ENCODE results near the gene YIPF2. TPM values are rescaled to one million over a fixed set of nuclear protein-coding genes. Genes with fewer than 3 reads are reported as not detected.
A peak's percentile ranks its signal among the peaks of the same experiment; 100 is the strongest.
"Not testable (repeated sequence)": the region's sequence is repeated elsewhere in the genome, so short reads cannot be mapped to it uniquely, and the experiment has no call there.

YIPF2 gene
- total RNA-seq, 1 donor from 2014 or later = 51.3 TPM

DNA sequence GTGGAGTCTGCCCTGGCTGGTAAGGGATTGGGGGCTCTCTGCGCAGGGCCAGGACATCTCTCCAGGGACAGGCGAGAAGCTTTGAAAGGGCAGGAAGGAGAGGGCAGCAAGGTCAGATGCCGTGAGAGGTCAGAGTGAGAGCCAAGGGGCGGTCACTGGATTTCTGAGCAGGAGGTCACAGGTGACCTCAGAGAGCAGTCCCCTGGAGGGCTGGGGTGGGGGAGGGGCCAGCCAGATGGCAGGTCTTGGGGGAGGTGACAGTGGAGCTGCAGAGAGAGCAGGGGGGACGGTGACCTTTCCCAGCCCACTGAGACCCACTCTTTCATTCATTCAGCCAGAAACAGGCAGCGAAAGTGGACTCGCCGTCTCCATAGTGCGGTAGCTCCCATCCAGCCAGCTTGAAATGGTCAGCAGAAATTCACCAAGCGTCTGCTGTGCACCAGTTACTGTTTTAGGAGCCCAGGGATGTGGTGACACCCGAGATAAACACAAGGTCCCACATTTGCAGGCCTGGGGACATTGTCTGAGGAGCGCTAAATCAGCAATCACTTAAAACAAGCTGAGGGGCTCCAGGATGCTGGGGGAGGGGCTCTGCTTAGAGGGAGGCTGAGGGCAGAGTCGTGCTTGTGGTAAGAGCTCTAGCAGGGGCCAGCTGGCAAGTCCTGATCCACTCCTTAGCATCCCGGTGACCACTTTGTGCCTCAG lies 46.9 kb downstream of the YIPF2 start:
- H3K27ac ChIP-seq = no peak overlapping the region
- ATAC-seq (no peak), DNase-seq (no peak)
- no peaks in the 10 kb centered on the region for H3K27me3 ChIP-seq
- no peak overlapping the region for H3K4me3 ChIP-seq
- H3K36me3 ChIP-seq = no peaks in the 10 kb centered on the region
- TF ChIP-seq, protein P1, sequence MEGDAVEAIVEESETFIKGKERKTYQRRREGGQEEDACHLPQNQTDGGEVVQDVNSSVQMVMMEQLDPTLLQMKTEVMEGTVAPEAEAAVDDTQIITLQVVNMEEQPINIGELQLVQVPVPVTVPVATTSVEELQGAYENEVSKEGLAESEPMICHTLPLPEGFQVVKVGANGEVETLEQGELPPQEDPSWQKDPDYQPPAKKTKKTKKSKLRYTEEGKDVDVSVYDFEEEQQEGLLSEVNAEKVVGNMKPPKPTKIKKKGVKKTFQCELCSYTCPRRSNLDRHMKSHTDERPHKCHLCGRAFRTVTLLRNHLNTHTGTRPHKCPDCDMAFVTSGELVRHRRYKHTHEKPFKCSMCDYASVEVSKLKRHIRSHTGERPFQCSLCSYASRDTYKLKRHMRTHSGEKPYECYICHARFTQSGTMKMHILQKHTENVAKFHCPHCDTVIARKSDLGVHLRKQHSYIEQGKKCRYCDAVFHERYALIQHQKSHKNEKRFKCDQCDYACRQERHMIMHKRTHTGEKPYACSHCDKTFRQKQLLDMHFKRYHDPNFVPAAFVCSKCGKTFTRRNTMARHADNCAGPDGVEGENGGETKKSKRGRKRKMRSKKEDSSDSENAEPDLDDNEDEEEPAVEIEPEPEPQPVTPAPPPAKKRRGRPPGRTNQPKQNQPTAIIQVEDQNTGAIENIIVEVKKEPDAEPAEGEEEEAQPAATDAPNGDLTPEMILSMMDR (IDR thresholded peaks at IDR 0.05) = no peak
- intact Hi-C loops (cut with DNase I) = no loop called here
- H3K4me1 ChIP-seq = peaks cover 14% of the 10 kb centered on the region
- H3K9me3 ChIP-seq = no peaks in the 10 kb centered on the region

DNA sequence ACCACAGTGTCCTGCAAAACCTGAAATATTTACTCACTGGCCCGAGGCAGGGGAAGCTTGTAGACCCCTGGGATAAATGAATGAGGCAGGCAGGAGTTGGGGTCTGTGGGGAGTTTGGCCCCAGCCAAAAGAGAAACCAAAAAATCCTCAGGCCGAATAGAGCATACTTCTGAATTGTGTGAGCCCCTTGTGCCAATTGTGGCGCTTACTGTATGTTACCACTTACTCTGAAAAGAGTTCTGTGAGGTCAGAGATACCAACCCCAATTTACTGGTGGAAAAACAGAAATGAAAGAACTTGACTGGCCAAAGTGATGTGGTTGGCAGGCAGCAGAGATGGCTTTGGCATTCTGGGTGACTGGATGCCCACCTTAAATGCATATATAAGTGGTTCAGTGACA lies 50.2 kb downstream of the YIPF2 start:
- Histone ChIP-seq H3K4me1 (peaks cover 19% of the 10 kb centered on the region), H3K9me3 (no peaks in the 10 kb centered on the region), H3K27ac (no peak overlapping the region), H3K4me3 (no peak overlapping the region), H3K27me3 (no peaks in the 10 kb centered on the region), H3K36me3 (no peaks in the 10 kb centered on the region)
- DNase-seq (no peak), ATAC-seq (no peak)
- intact Hi-C loops (cut with DNase I) = no loop called here
- TF ChIP-seq, protein P1 (IDR thresholded peaks at IDR 0.05) = no peak

DNA sequence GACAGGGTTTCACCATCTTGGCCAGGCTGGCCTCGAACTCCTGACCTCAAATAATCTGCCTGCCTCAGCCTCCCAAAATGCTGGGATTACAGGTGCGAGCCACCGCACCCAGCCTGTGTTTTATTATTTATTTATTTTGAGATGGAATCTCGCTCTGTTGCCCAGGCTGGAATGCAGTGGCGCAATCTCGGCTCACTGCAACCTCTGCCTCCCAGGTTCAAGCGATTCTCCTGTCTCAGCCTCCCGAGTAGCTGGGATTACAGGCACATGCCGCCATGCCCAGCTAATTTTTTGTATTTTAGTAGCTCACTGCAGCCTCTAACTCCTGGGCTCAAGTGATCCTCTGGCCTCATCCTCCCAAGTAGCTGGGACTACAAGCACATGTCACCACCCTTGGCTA lies 50.8 kb downstream of the YIPF2 start:
- H3K36me3 ChIP-seq; intact Hi-C loops (cut with DNase I); H3K27me3 ChIP-seq; ATAC-seq; H3K9me3 ChIP-seq; H3K4me3 ChIP-seq; DNase-seq: not testable (repeated sequence)
- Histone ChIP-seq H3K4me1 (peaks cover 24% of the 10 kb centered on the region), H3K27ac (peak overlapping the region; percentile 7)

DNA sequence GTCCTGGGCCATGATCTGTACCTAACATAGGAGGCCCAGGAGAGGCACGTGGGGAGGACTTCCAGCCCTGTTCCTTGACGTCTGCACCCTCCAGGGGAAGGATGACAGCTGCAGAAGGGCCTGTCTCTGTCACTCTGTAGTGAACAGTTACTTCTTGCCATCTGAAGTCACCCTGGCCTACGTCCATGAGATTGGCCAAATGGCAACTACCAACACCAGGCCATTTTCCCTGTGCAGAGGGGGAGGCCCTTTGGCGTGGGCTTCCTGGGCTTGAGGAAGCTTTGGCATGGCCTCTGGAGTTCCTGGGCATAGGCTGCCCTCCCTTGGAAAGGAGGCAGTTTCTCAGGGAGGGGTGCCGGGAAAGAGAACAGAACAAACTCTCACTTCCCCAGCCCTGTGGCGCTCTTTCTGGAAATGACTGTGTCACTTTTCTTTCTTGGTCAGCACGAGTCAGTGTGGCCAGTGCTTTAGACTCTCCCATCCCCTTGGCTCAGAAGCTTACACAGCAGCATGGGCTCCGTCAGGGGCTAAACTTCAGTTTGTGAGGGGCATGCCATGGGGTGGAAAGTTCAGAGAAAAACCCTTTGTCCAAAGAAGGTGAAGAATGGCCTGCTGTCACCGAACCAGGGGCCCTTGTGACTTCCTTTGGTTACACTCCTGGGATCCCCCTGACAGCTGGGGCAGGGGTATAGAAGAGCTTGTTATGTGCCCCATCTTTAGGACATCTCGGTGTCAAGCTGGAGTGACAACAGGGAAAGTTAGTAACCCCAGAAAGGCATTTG lies 51.8 kb downstream of the YIPF2 start:
- intact Hi-C loops (cut with DNase I) = no loop called here
- Histone ChIP-seq H3K27ac (peak overlapping the region; percentile 7), H3K9me3 (no peaks in the 10 kb centered on the region), H3K27me3 (no peaks in the 10 kb centered on the region), H3K36me3 (no peaks in the 10 kb centered on the region), H3K4me1 (peaks cover 27% of the 10 kb centered on the region), H3K4me3 (no peak overlapping the region)
- no peak for DNase-seq
- peak; percentile 46 for ATAC-seq
- TF ChIP-seq, protein P1 (IDR thresholded peaks at IDR 0.05) = no peak

DNA sequence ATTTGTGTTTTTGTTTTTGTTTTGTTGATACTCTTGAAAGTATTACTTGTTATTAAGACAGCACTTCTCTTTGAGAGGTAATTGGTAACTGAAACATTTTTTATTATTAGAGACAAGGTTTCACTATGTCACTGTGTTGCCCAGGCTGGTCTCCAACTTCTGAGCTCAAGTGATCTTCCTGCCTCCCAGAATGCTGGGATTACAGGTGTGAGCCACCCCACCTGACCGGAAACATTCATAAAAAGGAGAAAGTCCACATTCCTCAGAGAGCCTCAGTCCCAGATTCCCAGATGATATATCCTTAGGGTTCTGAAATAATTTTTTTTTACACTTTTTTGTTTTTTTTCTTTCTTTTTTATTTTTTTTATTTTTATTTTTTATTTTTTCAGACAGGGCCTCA lies 54.4 kb downstream of the YIPF2 start:
- Histone ChIP-seq H3K27me3 (no peaks in the 10 kb centered on the region), H3K36me3 (no peaks in the 10 kb centered on the region), H3K27ac (no peak overlapping the region), H3K9me3 (no peaks in the 10 kb centered on the region), H3K4me3 (no peak overlapping the region), H3K4me1 (peaks cover 27% of the 10 kb centered on the region)
- TF ChIP-seq, protein P1 (IDR thresholded peaks at IDR 0.05) = no peak
- intact Hi-C loops (cut with DNase I) = no loop called here
- ATAC-seq (no peak), DNase-seq (no peak)

DNA sequence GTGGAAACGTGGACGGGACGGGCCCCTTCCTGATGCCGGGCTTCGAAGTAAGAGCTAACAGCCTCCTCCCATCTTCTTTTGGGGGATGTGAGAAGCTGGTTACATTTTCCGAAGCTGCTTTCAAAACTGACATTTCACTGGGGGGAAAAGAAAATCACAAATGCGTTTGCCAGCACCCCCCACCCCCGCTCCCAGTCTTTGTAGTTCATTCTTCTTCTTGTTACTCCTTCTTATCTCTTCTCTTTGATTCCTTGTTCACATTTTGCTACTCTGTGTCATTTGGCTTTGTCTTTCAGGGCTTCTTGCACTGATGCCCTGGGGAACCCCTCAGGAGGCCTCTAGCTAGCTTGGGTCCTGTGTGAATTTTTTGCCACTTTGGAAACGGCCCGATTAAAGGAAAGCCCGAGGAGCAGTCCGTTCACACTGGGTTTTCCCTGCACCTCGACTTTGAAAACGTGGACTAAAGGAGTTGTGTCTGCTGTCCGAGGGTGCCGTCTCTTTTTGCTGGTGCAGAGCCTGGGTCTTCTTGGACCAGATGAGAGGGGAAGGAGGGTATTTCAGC lies 55.8 kb downstream of the YIPF2 start:
- DNase-seq = no peak
- intact Hi-C loops (cut with DNase I) = no loop called here
- peaks cover 24% of the 10 kb centered on the region for H3K4me1 ChIP-seq

More for the DNA sequence above, 55.8 kb downstream of the YIPF2 start:
- Histone ChIP-seq H3K36me3 (no peaks in the 10 kb centered on the region), H3K27me3 (no peaks in the 10 kb centered on the region), H3K27ac (peak overlapping the region; percentile 70), H3K9me3 (no peaks in the 10 kb centered on the region), H3K4me3 (peak overlapping the region; percentile 63)
- TF ChIP-seq, protein P1 (IDR thresholded peaks at IDR 0.05) = no peak
- ATAC-seq = no peak
